Subcutaneous adipose tissue (tissue), 4 donors: ENCODE results near the gene H2BK1. TPM values are rescaled to one million over a fixed set of nuclear protein-coding genes. Genes with fewer than 3 reads are reported as not detected.

ENCODE experiments used
- CTCF ChIP-seq: fragments of 450-650 bp; IDR thresholded peaks from one replicate; pipeline ENCODE4 v1.5.1; 2016; ENCODE audit warnings: low read depth, mild to moderate bottlenecking, control low read depth, antibody characterized with exemption, moderate library complexity
- total RNA-seq, 4 donors: library from RNA; depleted of rRNA; stranded (reverse); fragments of >200 nt; gene quantifications; one replicate each; pipeline ENCODE4 v1.1.0, GENCODE V29; 2016

Gene H2BK1
- total RNA-seq, 4 donors from 2014 or later = not detected

GRCh38 chr7:151179287-151179860, 30.9 kb downstream of the H2BK1 start:
- TF ChIP-seq CTCF = no peak

GRCh38 chr7:151178831-151179230, 31.5 kb downstream of the H2BK1 start:
- TF ChIP-seq CTCF = no peak

GRCh38 chr7:151178236-151178635, 32.1 kb downstream of the H2BK1 start:
- TF ChIP-seq CTCF = no peak

GRCh38 chr7:151177310-151177709, 33.0 kb downstream of the H2BK1 start:
- TF ChIP-seq CTCF = no peak

GRCh38 chr7:151176401-151176800, 33.9 kb downstream of the H2BK1 start:
- TF ChIP-seq CTCF = no peak

- TF ChIP-seq CTCF = no peak
Observed at GRCh38 chr7:151175793-151176311, 34.4 kb downstream of the H2BK1 start.

- TF ChIP-seq CTCF = no peak
Observed at GRCh38 chr7:151175047-151175792, 35.1 kb downstream of the H2BK1 start.
